ENCODE measurements around the gene PLCXD1. TPM values are rescaled to one million over a fixed set of nuclear protein-coding genes. Genes with fewer than 3 reads are reported as not detected.

PLCXD1 gene
- total and polyA plus RNA-seq, 2 experiments from 2014 or later, result 48.7 to 112 TPM

- H3K4me1 Mint-ChIP-seq, result no peaks in the 10 kb centered on the region
- H3K9me2 ChIP-seq (ENCODE audit: insufficient read depth), result no peaks in the 10 kb centered on the region
- no peak overlapping the region for H3K27ac ChIP-seq (ENCODE audit: low read depth)
- no peak for TF ChIP-seq EZH2 (IDR thresholded peaks at IDR 0.05; ENCODE audit: low read depth, unreplicated experiment)
- no peak for TF ChIP-seq CTCF (conservative IDR thresholded peaks at IDR 0.05; ENCODE audit: low read depth in 2 of 2)
- no peak for TF ChIP-seq ZNF462 (CRISPR knock-in tag; IDR thresholded peaks at IDR 0.05)
- TF ChIP-seq CREB1 (CRISPR knock-in tag; IDR thresholded peaks at IDR 0.05; ENCODE audit: low read depth), result no peak
- no peak for TF ChIP-seq ZNF114 (CRISPR knock-in tag; IDR thresholded peaks at IDR 0.05)
- no peak for TF ChIP-seq STAT1 (IDR thresholded peaks at IDR 0.05; ENCODE audit: unreplicated experiment)
- no peak for TF ChIP-seq POLR2AphosphoS5 (IDR thresholded peaks at IDR 0.05; ENCODE audit: low read depth)
- H3F3A ChIP-seq (replicated peaks; ENCODE audit: low read depth), result no peaks in the 10 kb centered on the region
- no peaks in the 10 kb centered on the region; the same call in 2 of the 3 replicates for H3K9me3 Mint-ChIP-seq
- no peak overlapping the region for H2AFZ ChIP-seq
- H3K27ac Mint-ChIP-seq, result no peak overlapping the region
- no peak overlapping the region for H3K4me2 ChIP-seq
- 0 out of 2 replicates have a peak, but pooled peaks cover 3% of the 10 kb centered on the region for H4K20me1 ChIP-seq (replicated peaks; ENCODE audit: insufficient read depth)
- H3K36me3 Mint-ChIP-seq (ENCODE audit: low read depth), result peaks cover 29% of the 10 kb centered on the region
- H3K36me3 ChIP-seq (ENCODE audit: insufficient read depth), result no peaks in the 10 kb centered on the region
- no peak overlapping the region for H3K4me3 ChIP-seq
- DNase-seq (ENCODE audit: low spot score), result no peak
- H3K4me1 ChIP-seq (ENCODE audit: insufficient read depth), result no peaks in the 10 kb centered on the region
- H3K79me2 ChIP-seq (replicated peaks; ENCODE audit: insufficient read depth), result peaks cover 29% of the 10 kb centered on the region
- no peak for ATAC-seq
- no peak overlapping the region for H3K4me3 Mint-ChIP-seq
- H3K27me3 Mint-ChIP-seq (ENCODE audit: insufficient read depth, low read depth, poor library complexity), result peaks cover 7% of the 10 kb centered on the region
- no peaks in the 10 kb centered on the region for H3K27me3 ChIP-seq (ENCODE audit: insufficient read depth)
These were observed 66.4 kb downstream of the PLCXD1 start for GRCh38 chrX:347351-348117.
